Measurements from ENCODE around the gene SUPT3H.

SUPT3H gene

GRCh38 chr6:45377554-45378333 is at the start of gene SUPT3H:
Gene SUPT3H (minus strand): TSS chr6:45377934.
- peak; percentile 93 for DNase-seq

GRCh38 chr6:45426251-45426650 is 48.5 kb upstream of the SUPT3H start:
- no peak for DNase-seq

- DNase-seq, result no peak
These were observed 46.7 kb upstream of the SUPT3H start for GRCh38 chr6:45424451-45424861.

GRCh38 chr6:45423824-45424450 is 46.2 kb upstream of the SUPT3H start:
- DNase-seq, result peak; percentile 45

- DNase-seq, result peak; percentile 43
These were observed 45.5 kb upstream of the SUPT3H start for GRCh38 chr6:45423111-45423823.

GRCh38 chr6:45422503-45423110 is 44.9 kb upstream of the SUPT3H start:
- DNase-seq, result peak; percentile 66

- peak; percentile 71 for DNase-seq
These were observed 44.2 kb upstream of the SUPT3H start for GRCh38 chr6:45421709-45422502.

GRCh38 chr6:45420909-45421708 is 43.4 kb upstream of the SUPT3H start:
- DNase-seq, result no peak

GRCh38 chr6:45420083-45420908 is 42.6 kb upstream of the SUPT3H start:
- peak; percentile 67 for DNase-seq

- DNase-seq, result peak; percentile 74
These were observed 41.9 kb upstream of the SUPT3H start for GRCh38 chr6:45419571-45420082.

GRCh38 chr6:45417436-45417835 is 39.7 kb upstream of the SUPT3H start:
- no peak for DNase-seq

- DNase-seq, result no peak
These were observed 39.0 kb upstream of the SUPT3H start for GRCh38 chr6:45416700-45417099.

GRCh38 chr6:45415788-45416518 is 38.2 kb upstream of the SUPT3H start:
- no peak for DNase-seq

GRCh38 chr6:45415315-45415714 is 37.6 kb upstream of the SUPT3H start:
- no peak for DNase-seq

- no peak for DNase-seq
These were observed 34.2 kb upstream of the SUPT3H start for GRCh38 chr6:45411959-45412358.

GRCh38 chr6:45400021-45400420 is 22.3 kb upstream of the SUPT3H start:
- DNase-seq, result no peak

- no peak for DNase-seq
These were observed 20.5 kb upstream of the SUPT3H start for GRCh38 chr6:45398075-45398813.

GRCh38 chr6:45394586-45395095 is 16.9 kb upstream of the SUPT3H start:
- DNase-seq, result no peak

- DNase-seq, result no peak
These were observed 10.6 kb upstream of the SUPT3H start for GRCh38 chr6:45388328-45388727.
